B cell (primary cell): ENCODE data around the gene LRRC2. TPM values are rescaled to one million over a fixed set of nuclear protein-coding genes. Genes with fewer than 3 reads are reported as not detected.

ENCODE experiments used
- ATAC-seq: fragments of 200-7000 bp; cut with Tn5 transposase; one replicate; pipeline ENCODE4 v1.10.0; 2021; ENCODE audit warnings: low read depth, mild to moderate bottlenecking, moderate number of reproducible peaks, moderate library complexity
- CTCF ChIA-PET: fragments of 350-600 bp; sonication (Branson Sonifier 250); formaldehyde crosslinking; loops from one replicate; lab custom pipeline; 2021; ENCODE audit warnings: antibody characterized with exemption, inconsistent platforms; lab: Charles Lee
- POLR2A ChIA-PET: fragments of 350-600 bp; sonication (Branson Sonifier 250); formaldehyde crosslinking; loops from one replicate; lab custom pipeline; 2021; ENCODE audit warnings: antibody characterized with exemption; lab: Charles Lee
- DNase-seq: peaks from one replicate; pipeline ENCODE4 v3.0.0; 2013
- H2AFZ ChIP-seq: 2 replicates; pipeline ENCODE4 v1.6.1; 2012; ENCODE audit warnings: mild to moderate bottlenecking, low read depth, low read length; ENCODE audit not compliant: insufficient read depth, poor library complexity, severe bottlenecking
- H3K27ac ChIP-seq, 2 donors: 1 replicate in 1 of 2; 2 replicates in 1 of 2; pipeline ENCODE4 v1.5.1; 2012 to 2013; ENCODE audit warnings: low read length in 2 of 2, mild to moderate bottlenecking in 2 of 2, moderate library complexity in 1 of 2
- H3K27me3 ChIP-seq, 4 experiments: fragments of 200-600 bp in 1 of 4; sonication (generic) in 1 of 4; replicated peaks in 1 of 4; 1 replicate in 2 of 4; 2 replicates in 2 of 4; pipeline versions ENCODE4 v1.6.1 to v1.7.0; 2013 to 2016; ENCODE audit warnings: low read length in 3 of 4, mild to moderate bottlenecking in 2 of 4, mixed read lengths in 1 of 4, moderate library complexity in 1 of 4; ENCODE audit not compliant: insufficient read depth in 4 of 4, control insufficient read depth in 3 of 4; ENCODE audit errors: control extremely low read depth in 1 of 4
- H3K36me3 ChIP-seq, 2 experiments: replicated peaks in 1 of 2; 1 replicate in 1 of 2; 2 replicates in 1 of 2; pipeline versions ENCODE4 v1.6.1 to v1.7.1; 2013; ENCODE audit warnings: low read length in 1 of 2; ENCODE audit not compliant: insufficient read depth in 2 of 2, control insufficient read depth in 1 of 2; ENCODE audit errors: control extremely low read depth in 1 of 2, extremely low read depth in 1 of 2
- H3K4me1 ChIP-seq, 2 donors: fragments of 200-600 bp in 1 of 2; sonication (generic) in 1 of 2; 1 replicate in 1 of 2; 2 replicates in 1 of 2; pipeline versions ENCODE4 v1.5.1 to v1.6.1; 2013 to 2017; ENCODE audit warnings: low read length in 2 of 2; ENCODE audit not compliant: control insufficient read depth in 2 of 2, insufficient read depth in 2 of 2
- H3K4me2 ChIP-seq: replicated peaks from 2 replicates; pipeline ENCODE3; 2012; ENCODE audit warnings: mild to moderate bottlenecking, low read depth, low read length; ENCODE audit not compliant: poor library complexity, severe bottlenecking
- H3K4me3 ChIP-seq, 5 experiments: fragments of 200-600 bp in 1 of 5; sonication (generic) in 1 of 5; 1 replicate in 3 of 5; 2 replicates in 2 of 5; pipeline versions ENCODE4 v1.5.1 to v1.7.0; 2011 to 2016; ENCODE audit warnings: low read length in 4 of 5, mild to moderate bottlenecking in 4 of 5, low read depth in 2 of 5, control low read depth in 1 of 5, moderate library complexity in 1 of 5; ENCODE audit not compliant: insufficient read depth in 1 of 5; ENCODE audit errors: control extremely low read depth in 1 of 5, extremely low read depth in 1 of 5
- H3K79me2 ChIP-seq: fragments of 200-600 bp; sonication (generic); one replicate; pipeline ENCODE4 v1.6.0; 2016; ENCODE audit warnings: low read length; ENCODE audit not compliant: control insufficient read depth, insufficient read depth
- H3K9ac ChIP-seq: fragments of 200-600 bp; sonication (generic); 2 replicates; pipeline ENCODE4 v1.6.1; 2017; ENCODE audit warnings: mild to moderate bottlenecking, low read length, moderate library complexity
- H3K9me3 ChIP-seq, 3 donors: one replicate each; pipeline versions ENCODE4 v1.6.1 to v1.7.1; 2013; ENCODE audit warnings: low read length in 2 of 3; ENCODE audit not compliant: control insufficient read depth in 2 of 3, insufficient read depth in 1 of 3; ENCODE audit errors: control extremely low read depth in 1 of 3
- H4K20me1 ChIP-seq: 2 replicates; pipeline ENCODE4 v1.6.0; 2012; ENCODE audit warnings: mild to moderate bottlenecking, low read length; ENCODE audit not compliant: insufficient read depth, control insufficient read depth, poor library complexity, severe bottlenecking
- H3K27ac Mint-ChIP-seq: one replicate; pipeline ENCODE4 v1.8.0; 2021; ENCODE audit warnings: mixed read lengths
- H3K27me3 Mint-ChIP-seq: one replicate; pipeline ENCODE4 v1.8.0; 2021; ENCODE audit warnings: mixed read lengths
- H3K4me1 Mint-ChIP-seq: one replicate; pipeline ENCODE4 v1.8.0; 2021; ENCODE audit warnings: mixed read lengths
- H3K4me3 Mint-ChIP-seq: one replicate; pipeline ENCODE4 v1.8.0; 2021; ENCODE audit warnings: mixed read lengths
- H3K9me3 Mint-ChIP-seq: one replicate; pipeline ENCODE4 v1.8.0; 2022; ENCODE audit warnings: mixed read lengths; ENCODE audit not compliant: insufficient read depth
- CTCF ChIP-seq: fragments of 200-600 bp; IDR thresholded peaks from one replicate; pipeline ENCODE4 v1.8.0; 2022; ENCODE audit warnings: antibody characterized with exemption, mild to moderate bottlenecking
- EZH2 ChIP-seq: IDR thresholded peaks from 2 replicates; pipeline ENCODE4 v1.6.1; 2012; ENCODE audit warnings: borderline replicate concordance, low read depth, mild to moderate bottlenecking, moderate library complexity, low read length; ENCODE audit not compliant: insufficient read depth, poor library complexity, severe bottlenecking
- WGBS: methylation state at CpG from one replicate; pipeline ENCODE4 v1.1.5; 2013; ENCODE audit warnings: missing lambda C conversion rate; ENCODE audit not compliant: insufficient coverage; 5-methylcytosine and 5-hydroxymethylcytosine counted together
- intact Hi-C: fragments of 100-400 bp; cut with micrococcal nuclease; formaldehyde crosslinking; loops from one replicate; pipeline ENCODE4 v1.10.0; 2022
- polyA plus RNA-seq: library from polyadenylated mRNA; depleted of rRNA; stranded (reverse); fragments of >200 nt; gene quantifications from 2 replicates; pipeline ENCODE4 v1.2.3, GENCODE V29; 2012
- total RNA-seq, 2 donors: library from RNA; stranded (reverse); fragments of 120-200 nt in 1 of 2; gene quantifications; 1 replicate in 1 of 2; 2 replicates in 1 of 2; pipeline versions ENCODE4 v1.2.3 to v1.2.4, GENCODE V29; 2013 to 2022

Gene LRRC2
- total and polyA plus RNA-seq, 2 donors (not counting 1 experiment from before 2014, with no cell fraction given) = 0.04 TPM; not detected in 1

- POLR2A ChIA-PET = no interaction called here
- no peaks in the 10 kb centered on the region for H3K36me3 ChIP-seq
- Mint-ChIP-seq H3K9me3 (no peaks in the 10 kb centered on the region), H3K27ac (no peak overlapping the region), H3K4me3 (no peak overlapping the region), H3K4me1 (no peaks in the 10 kb centered on the region), H3K27me3 (peaks cover 21% of the 10 kb centered on the region)
- TF ChIP-seq CTCF = no peak
- TF ChIP-seq EZH2 = no peak
- no peaks in the 10 kb centered on the region for H4K20me1 ChIP-seq
- H2AFZ ChIP-seq = no peak overlapping the region
- no peak overlapping the region for H3K27ac ChIP-seq
- H3K9me3 ChIP-seq = no peaks in the 10 kb centered on the region
- ATAC-seq = no peak
- no peak for DNase-seq
- 100% methylated on average over 5 of the region's 10 CpGs for WGBS
- intact Hi-C loops = no loop called here
- H3K79me2 ChIP-seq = no peaks in the 10 kb centered on the region
- H3K27me3 ChIP-seq = peaks cover 0 to 12% (median 3%) of the 10 kb centered on the region in 4 experiments
- H3K4me1 ChIP-seq = peaks cover 0 to 4% of the 10 kb centered on the region in 2 donors
- no peak overlapping the region for H3K9ac ChIP-seq
- no peak overlapping the region for H3K4me2 ChIP-seq
- H3K4me3 ChIP-seq = no peak overlapping the region
- CTCF ChIA-PET = no interaction called here
Measured at GRCh38 chr3:46576386-46576785, 10.3 kb upstream of the LRRC2 start.

DNA sequence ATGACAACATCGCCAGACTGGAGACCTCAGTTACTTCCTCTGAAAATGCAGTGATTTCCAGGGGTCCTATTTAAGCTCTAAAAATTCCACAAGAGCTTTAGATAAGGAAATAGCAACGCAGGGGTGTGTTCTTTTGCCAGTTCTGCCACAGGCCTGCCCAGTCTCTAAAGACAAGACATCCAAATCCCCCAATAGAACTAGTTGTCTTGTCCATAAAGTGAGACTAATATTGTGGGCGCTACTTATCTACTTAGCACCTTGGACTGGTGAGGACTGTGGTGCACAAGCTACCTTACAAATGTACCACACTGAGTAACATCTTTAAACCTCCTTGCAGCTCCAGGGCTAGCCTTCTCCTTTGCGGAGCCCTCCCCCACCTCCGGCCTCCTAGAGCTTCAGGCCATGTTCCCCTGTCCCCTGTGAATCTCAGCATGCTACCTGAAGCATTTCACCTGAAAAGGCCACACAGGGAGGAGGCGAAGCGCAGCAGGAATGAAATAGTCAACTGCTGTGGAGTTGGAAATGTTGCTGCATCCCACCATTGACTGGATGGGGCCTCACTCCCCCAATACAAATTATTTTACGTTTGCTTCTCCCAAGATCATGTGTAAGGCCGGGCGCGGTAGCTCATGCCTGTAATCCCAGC, 9.6 kb upstream of the LRRC2 start:
- no peaks in the 10 kb centered on the region for H3K4me1 Mint-ChIP-seq
- DNase-seq (no peak), ATAC-seq (no peak)
- Histone ChIP-seq H3K79me2 (no peaks in the 10 kb centered on the region), H3K9ac (no peak overlapping the region), H3K9me3 (peaks cover 0 to 4% (median 0%) of the 10 kb centered on the region in 3 donors), H3K4me3 (no peak overlapping the region), H3K27ac (no peak overlapping the region), H3K36me3 (no peaks in the 10 kb centered on the region), H3K4me2 (no peak overlapping the region), H3K27me3 (peaks cover 0 to 12% (median 3%) of the 10 kb centered on the region in 4 experiments), H4K20me1 (no peaks in the 10 kb centered on the region), H3K4me1 (peaks cover 0 to 4% of the 10 kb centered on the region in 2 donors), H2AFZ (no peak overlapping the region)
- TF ChIP-seq EZH2 (no peak), CTCF (no peak)
- CTCF ChIA-PET = no interaction called here
- POLR2A ChIA-PET = no interaction called here
- H3K9me3 Mint-ChIP-seq = no peaks in the 10 kb centered on the region
- intact Hi-C loops = no loop called here
- no peak overlapping the region for H3K4me3 Mint-ChIP-seq
- H3K27ac Mint-ChIP-seq = no peak overlapping the region
- WGBS = 94% methylated on average over 8 of the region's 11 CpGs
- peaks cover 21% of the 10 kb centered on the region for H3K27me3 Mint-ChIP-seq
